Measurements from ENCODE around the gene ODC1.

ODC1 gene

GRCh38 chr2:10426726-10427617, 21.2 kb downstream of the ODC1 start:
- no peak for DNase-seq (ENCODE audit: low read depth)
- no peak for TF ChIP-seq CTCF (IDR thresholded peaks at IDR 0.05; ENCODE audit: low read depth, low read length)
- no peak for TF ChIP-seq POLR2A (IDR thresholded peaks at IDR 0.05; ENCODE audit: extremely low read depth, insufficient read length)
- TF ChIP-seq MYC (IDR thresholded peaks at IDR 0.05; ENCODE audit: low read depth, low read length) = no peak
- no peak for TF ChIP-seq MAX (IDR thresholded peaks at IDR 0.05; ENCODE audit: low read depth, low read length)

GRCh38 chr2:10425699-10426098, 22.4 kb downstream of the ODC1 start:
- no peak for TF ChIP-seq MYC (IDR thresholded peaks at IDR 0.05; ENCODE audit: low read depth, low read length)
- no peak for TF ChIP-seq CTCF (IDR thresholded peaks at IDR 0.05; ENCODE audit: low read depth, low read length)
- no peak for TF ChIP-seq MAX (IDR thresholded peaks at IDR 0.05; ENCODE audit: low read depth, low read length)
- no peak for TF ChIP-seq POLR2A (IDR thresholded peaks at IDR 0.05; ENCODE audit: extremely low read depth, insufficient read length)
- no peak overlapping the region for H3K4me3 ChIP-seq (ENCODE audit: low read depth, low read length)
- no peak for DNase-seq (ENCODE audit: low read depth)

More at GRCh38 chr2:10426726-10427617, 21.2 kb downstream of the ODC1 start:
- H3K4me3 ChIP-seq (ENCODE audit: low read depth, low read length) = no peak overlapping the region

- no peak for DNase-seq (ENCODE audit: low read depth)
- TF ChIP-seq MYC (IDR thresholded peaks at IDR 0.05; ENCODE audit: low read depth, low read length) = no peak
- no peak for TF ChIP-seq MAX (IDR thresholded peaks at IDR 0.05; ENCODE audit: low read depth, low read length)
- TF ChIP-seq POLR2A (IDR thresholded peaks at IDR 0.05; ENCODE audit: extremely low read depth, insufficient read length) = no peak
- TF ChIP-seq CTCF (IDR thresholded peaks at IDR 0.05; ENCODE audit: low read depth, low read length) = no peak
- H3K4me3 ChIP-seq (ENCODE audit: low read depth, low read length) = no peak overlapping the region
Measured at GRCh38 chr2:10424916-10425505, 23.1 kb downstream of the ODC1 start.

- DNase-seq (ENCODE audit: low read depth) = no peak
- TF ChIP-seq POLR2A (IDR thresholded peaks at IDR 0.05; ENCODE audit: extremely low read depth, insufficient read length) (no peak), MAX (IDR thresholded peaks at IDR 0.05; ENCODE audit: low read depth, low read length) (no peak), MYC (IDR thresholded peaks at IDR 0.05; ENCODE audit: low read depth, low read length) (no peak), CTCF (IDR thresholded peaks at IDR 0.05; ENCODE audit: low read depth, low read length) (no peak)
- H3K4me3 ChIP-seq (ENCODE audit: low read depth, low read length) = no peak overlapping the region
Measured at GRCh38 chr2:10424051-10424450, 24.1 kb downstream of the ODC1 start.

- TF ChIP-seq POLR2A (IDR thresholded peaks at IDR 0.05; ENCODE audit: extremely low read depth, insufficient read length) = no peak
- no peak for TF ChIP-seq CTCF (IDR thresholded peaks at IDR 0.05; ENCODE audit: low read depth, low read length)
- no peak for TF ChIP-seq MAX (IDR thresholded peaks at IDR 0.05; ENCODE audit: low read depth, low read length)
- no peak for TF ChIP-seq MYC (IDR thresholded peaks at IDR 0.05; ENCODE audit: low read depth, low read length)
- no peak for DNase-seq (ENCODE audit: low read depth)
- H3K4me3 ChIP-seq (ENCODE audit: low read depth, low read length) = no peak overlapping the region
Measured at GRCh38 chr2:10423400-10423774, 24.7 kb downstream of the ODC1 start.

All from NB4 (cell line).